Activated T-helper 9 cell treated with anti-CD3 and anti-CD28 coated beads, Interleukin-2, amount 50 U/mL, for 16 hours (primary cell): ENCODE data around the gene PLP1.

Experiments used
- DNase-seq: peaks from one replicate; pipeline ENCODE4 v3.0.0-alpha.2; 2020; ENCODE audit warnings: low read depth

Gene PLP1

DNA sequence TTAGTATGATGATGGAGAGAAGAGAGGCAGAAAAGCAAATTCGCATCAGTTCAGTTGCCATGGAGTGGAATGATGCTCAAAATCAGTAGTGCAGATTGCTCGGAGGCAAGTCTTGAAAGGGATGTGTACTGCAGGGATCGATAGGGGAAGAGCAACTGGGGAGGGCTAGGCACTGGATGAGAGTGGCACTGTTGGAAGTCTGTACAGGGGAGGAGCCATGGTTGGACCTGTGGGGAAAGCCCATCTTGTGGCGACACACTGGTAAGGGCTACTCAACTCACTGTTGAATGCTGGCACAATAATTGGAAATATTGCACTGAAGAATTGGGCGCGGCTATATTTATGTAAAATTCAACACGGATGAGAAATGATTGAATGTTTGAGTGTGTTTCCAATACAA, 54.2 kb downstream of the PLP1 start:
- DNase-seq, result no peak

DNA sequence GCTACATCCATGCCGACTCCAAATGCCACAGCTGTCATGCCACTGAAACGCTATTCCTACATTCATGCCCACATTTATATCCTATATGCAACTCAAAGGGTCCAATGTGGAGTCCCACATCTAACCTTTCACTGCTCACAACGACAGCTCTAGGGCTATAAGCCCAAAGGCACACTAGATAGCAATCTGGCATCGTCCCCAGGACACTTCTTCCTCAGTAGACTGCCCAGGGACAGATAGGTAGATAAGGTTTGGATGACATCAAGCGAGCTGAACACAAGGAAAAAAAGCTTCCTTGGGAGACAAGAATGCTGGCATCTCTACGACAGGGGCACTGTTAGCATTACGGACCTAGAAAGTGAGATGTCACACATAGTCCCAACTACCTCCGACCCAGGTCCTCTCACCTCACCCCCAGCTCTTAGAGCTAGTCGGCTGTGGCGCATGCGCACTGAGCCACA, 54.7 kb downstream of the PLP1 start:
- no peak for DNase-seq

DNA sequence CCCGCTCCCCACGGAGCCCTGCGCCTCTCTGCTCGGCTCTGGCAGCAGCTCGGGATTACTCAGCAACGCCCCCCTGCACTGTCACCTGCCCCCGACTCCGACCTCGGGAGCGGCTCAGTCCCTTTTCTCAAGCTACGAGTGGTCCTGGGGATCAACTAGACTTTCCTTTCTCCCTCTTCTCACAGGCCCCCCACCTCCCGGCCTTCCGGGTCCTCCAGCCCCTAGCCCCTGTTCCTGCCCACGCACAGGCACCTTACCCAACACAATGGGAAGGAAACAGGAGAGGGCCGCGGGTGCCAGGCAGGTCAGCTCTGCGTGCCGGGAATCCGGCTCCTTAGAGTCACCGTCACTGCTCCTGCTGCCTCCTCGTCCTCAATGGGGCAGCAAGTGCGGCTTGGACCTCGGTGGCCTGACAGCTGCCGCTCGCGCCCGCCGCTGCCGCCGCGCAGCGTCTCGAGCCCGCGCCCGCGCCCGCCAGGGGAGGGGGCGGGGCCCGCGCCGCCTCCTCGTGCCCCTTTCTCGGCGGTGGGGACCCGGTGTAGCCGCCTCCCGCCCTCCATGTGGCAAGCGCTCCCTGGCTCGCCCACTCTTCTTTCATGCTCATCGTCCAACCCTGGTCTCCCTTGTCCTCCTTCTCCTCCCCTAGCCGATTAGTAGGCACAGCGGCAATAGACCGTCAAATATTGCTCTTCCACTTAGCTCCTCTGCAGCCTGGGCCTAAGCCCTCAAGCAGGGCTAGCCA, 55.3 kb downstream of the PLP1 start, which contains the start of gene RAB9B:
TSS of gene RAB9B (minus strand) at position 455 of the 742 bp plus-strand sequence. CDS start 6,473 bp downstream, outside the sequence.
- DNase-seq, result peak; percentile 36

DNA sequence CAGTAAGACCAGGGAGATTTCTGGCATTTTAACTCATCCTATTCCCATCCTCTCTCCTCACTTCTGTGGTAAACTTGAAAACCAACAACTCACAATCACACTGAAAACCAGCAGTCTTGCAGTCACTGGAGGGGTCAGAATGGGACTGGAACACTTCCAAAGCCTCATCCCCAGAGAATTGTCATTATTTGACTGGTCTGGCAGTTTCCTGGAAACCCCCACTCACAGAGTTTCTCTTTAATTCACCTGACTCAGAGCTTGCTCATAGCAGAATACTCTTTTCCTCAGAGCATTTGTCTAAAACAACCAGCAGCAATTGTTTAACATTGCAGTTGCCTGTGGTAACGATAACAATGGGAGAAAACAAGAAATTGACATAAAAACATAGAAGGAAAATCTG, 62.8 kb downstream of the PLP1 start:
- DNase-seq, result no peak
